GM18858 (cell line): ENCODE data around the gene SNX20.

ENCODE experiments used
- ATAC-seq: cut with Tn5 transposase; IDR thresholded peaks from one replicate; pipeline ENCODE4 v1.9.1; 2021; ENCODE audit not compliant: unreplicated experiment

The SNX20 gene

GRCh38 chr16:50664270-50664669, 16.8 kb downstream of the SNX20 start:
- no peak for ATAC-seq

GRCh38 chr16:50662306-50662940, 18.7 kb downstream of the SNX20 start:
- ATAC-seq: no peak

- no peak for ATAC-seq
These were observed 21.3 kb downstream of the SNX20 start for GRCh38 chr16:50659806-50660205.

- no peak for ATAC-seq
These were observed 23.9 kb downstream of the SNX20 start for GRCh38 chr16:50657241-50657640.

GRCh38 chr16:50655558-50656055, 25.5 kb downstream of the SNX20 start:
- no peak for ATAC-seq

- no peak for ATAC-seq
These were observed 27.2 kb downstream of the SNX20 start for GRCh38 chr16:50653633-50654519.

GRCh38 chr16:50652836-50653425, 28.2 kb downstream of the SNX20 start:
- no peak for ATAC-seq

GRCh38 chr16:50651835-50652438, 29.2 kb downstream of the SNX20 start:
- ATAC-seq: no peak

- ATAC-seq: no peak
These were observed 34.8 kb downstream of the SNX20 start for GRCh38 chr16:50646345-50646744.

GRCh38 chr16:50645563-50646220, 35.4 kb downstream of the SNX20 start:
- no peak for ATAC-seq

- no peak for ATAC-seq
These were observed 36.4 kb downstream of the SNX20 start for GRCh38 chr16:50644729-50645128.

GRCh38 chr16:50644245-50644644, 36.9 kb downstream of the SNX20 start:
- ATAC-seq: no peak

GRCh38 chr16:50643192-50643591, 37.9 kb downstream of the SNX20 start:
- ATAC-seq: no peak

- ATAC-seq: no peak
These were observed 38.8 kb downstream of the SNX20 start for GRCh38 chr16:50642349-50642748.

GRCh38 chr16:50641818-50642187, 39.3 kb downstream of the SNX20 start:
- ATAC-seq: no peak

GRCh38 chr16:50640919-50641817, 39.9 kb downstream of the SNX20 start:
- no peak for ATAC-seq

- no peak for ATAC-seq
These were observed 40.7 kb downstream of the SNX20 start for GRCh38 chr16:50640391-50640790.

- no peak for ATAC-seq
These were observed 42.1 kb downstream of the SNX20 start for GRCh38 chr16:50638816-50639670.
